IMR-90 (cell line): Measurements from ENCODE around the gene CCDC69.

Source experiments
- MAFK ChIP-seq: IDR thresholded peaks from 2 replicates; pipeline ENCODE4 v1.6.1; 2012; ENCODE audit warnings: low read depth, low read length, improper control_type of control experiment
- NFE2L2 ChIP-seq: fragments of 150-350 bp; IDR thresholded peaks from 2 replicates; pipeline ENCODE4 v1.6.1; 2016; ENCODE audit warnings: low read depth, mild to moderate bottlenecking, low read length
- POLR2A ChIP-seq: IDR thresholded peaks from 2 replicates; pipeline ENCODE4 v1.6.1; 2012; ENCODE audit warnings: mild to moderate bottlenecking, low read depth, low read length
- RCOR1 ChIP-seq: IDR thresholded peaks from 2 replicates; pipeline ENCODE4 v1.6.1; 2012; ENCODE audit warnings: mild to moderate bottlenecking, low read length, improper control_type of control experiment; ENCODE audit not compliant: insufficient replicate concordance
- RFX5 ChIP-seq: IDR thresholded peaks from 2 replicates; pipeline ENCODE4 v1.8.0; 2012; ENCODE audit warnings: low read depth, mild to moderate bottlenecking, low read length, moderate library complexity
- SMC3 ChIP-seq: fragments of 150-350 bp; IDR thresholded peaks from 2 replicates; pipeline ENCODE4 v1.6.1; 2016; ENCODE audit warnings: low read depth, mild to moderate bottlenecking, antibody characterized with exemption, low read length, moderate library complexity
- USF2 ChIP-seq: fragments of 150-350 bp; IDR thresholded peaks from 2 replicates; pipeline ENCODE4 v1.6.1; 2017; ENCODE audit warnings: mild to moderate bottlenecking, antibody characterized with exemption, low read length, low read depth
- TF ChIP-seq, protein P1 (sequence below): conservative IDR thresholded peaks from 2 replicates; pipeline ENCODE4 v1.5.1; 2012; ENCODE audit warnings: mild to moderate bottlenecking, low read depth, low read length, improper control_type of control experiment
- TF ChIP-seq, protein P2 (sequence below): fragments of 150-350 bp; IDR thresholded peaks from 2 replicates; pipeline ENCODE4 v1.6.1; 2016; ENCODE audit warnings: low read depth, mild to moderate bottlenecking, low read length, moderate library complexity, borderline replicate concordance

DNA sequence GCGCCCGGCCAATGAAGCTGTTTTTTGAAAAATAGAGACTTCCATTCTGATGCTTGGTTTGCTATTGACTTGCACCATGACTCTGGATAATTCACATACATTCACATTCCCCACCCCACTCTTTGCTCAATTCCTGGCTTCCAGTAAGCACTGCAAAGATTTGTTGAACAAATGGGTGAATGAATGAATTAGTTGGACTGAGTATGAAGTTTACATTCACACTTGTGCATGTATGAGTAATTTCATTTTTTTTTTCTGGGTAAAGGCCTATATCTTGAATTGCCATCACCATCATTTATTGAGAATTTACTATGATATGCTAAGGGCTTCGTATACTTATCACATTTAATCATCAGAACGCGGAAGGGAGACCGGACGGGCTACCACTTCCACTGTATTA lies 13.8 kb upstream of the CCDC69 start:
- TF ChIP-seq, protein P1, sequence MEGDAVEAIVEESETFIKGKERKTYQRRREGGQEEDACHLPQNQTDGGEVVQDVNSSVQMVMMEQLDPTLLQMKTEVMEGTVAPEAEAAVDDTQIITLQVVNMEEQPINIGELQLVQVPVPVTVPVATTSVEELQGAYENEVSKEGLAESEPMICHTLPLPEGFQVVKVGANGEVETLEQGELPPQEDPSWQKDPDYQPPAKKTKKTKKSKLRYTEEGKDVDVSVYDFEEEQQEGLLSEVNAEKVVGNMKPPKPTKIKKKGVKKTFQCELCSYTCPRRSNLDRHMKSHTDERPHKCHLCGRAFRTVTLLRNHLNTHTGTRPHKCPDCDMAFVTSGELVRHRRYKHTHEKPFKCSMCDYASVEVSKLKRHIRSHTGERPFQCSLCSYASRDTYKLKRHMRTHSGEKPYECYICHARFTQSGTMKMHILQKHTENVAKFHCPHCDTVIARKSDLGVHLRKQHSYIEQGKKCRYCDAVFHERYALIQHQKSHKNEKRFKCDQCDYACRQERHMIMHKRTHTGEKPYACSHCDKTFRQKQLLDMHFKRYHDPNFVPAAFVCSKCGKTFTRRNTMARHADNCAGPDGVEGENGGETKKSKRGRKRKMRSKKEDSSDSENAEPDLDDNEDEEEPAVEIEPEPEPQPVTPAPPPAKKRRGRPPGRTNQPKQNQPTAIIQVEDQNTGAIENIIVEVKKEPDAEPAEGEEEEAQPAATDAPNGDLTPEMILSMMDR, result no peak
- TF ChIP-seq POLR2A (no peak), RCOR1 (no peak), RFX5 (no peak), USF2 (no peak), MAFK (no peak), NFE2L2 (no peak), SMC3 (no peak)
- TF ChIP-seq, protein P2, sequence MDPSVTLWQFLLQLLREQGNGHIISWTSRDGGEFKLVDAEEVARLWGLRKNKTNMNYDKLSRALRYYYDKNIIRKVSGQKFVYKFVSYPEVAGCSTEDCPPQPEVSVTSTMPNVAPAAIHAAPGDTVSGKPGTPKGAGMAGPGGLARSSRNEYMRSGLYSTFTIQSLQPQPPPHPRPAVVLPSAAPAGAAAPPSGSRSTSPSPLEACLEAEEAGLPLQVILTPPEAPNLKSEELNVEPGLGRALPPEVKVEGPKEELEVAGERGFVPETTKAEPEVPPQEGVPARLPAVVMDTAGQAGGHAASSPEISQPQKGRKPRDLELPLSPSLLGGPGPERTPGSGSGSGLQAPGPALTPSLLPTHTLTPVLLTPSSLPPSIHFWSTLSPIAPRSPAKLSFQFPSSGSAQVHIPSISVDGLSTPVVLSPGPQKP, result no peak
